Measurements from ENCODE around the gene ASPSCR1.

The ASPSCR1 gene

GRCh38 chr17:82023447-82024241, 46.2 kb downstream of the ASPSCR1 start:
- TF ChIP-seq POLR2AphosphoS5 (IDR thresholded peaks at IDR 0.05; ENCODE audit: low read depth, low read length), result no peak
- TF ChIP-seq, protein P1, sequence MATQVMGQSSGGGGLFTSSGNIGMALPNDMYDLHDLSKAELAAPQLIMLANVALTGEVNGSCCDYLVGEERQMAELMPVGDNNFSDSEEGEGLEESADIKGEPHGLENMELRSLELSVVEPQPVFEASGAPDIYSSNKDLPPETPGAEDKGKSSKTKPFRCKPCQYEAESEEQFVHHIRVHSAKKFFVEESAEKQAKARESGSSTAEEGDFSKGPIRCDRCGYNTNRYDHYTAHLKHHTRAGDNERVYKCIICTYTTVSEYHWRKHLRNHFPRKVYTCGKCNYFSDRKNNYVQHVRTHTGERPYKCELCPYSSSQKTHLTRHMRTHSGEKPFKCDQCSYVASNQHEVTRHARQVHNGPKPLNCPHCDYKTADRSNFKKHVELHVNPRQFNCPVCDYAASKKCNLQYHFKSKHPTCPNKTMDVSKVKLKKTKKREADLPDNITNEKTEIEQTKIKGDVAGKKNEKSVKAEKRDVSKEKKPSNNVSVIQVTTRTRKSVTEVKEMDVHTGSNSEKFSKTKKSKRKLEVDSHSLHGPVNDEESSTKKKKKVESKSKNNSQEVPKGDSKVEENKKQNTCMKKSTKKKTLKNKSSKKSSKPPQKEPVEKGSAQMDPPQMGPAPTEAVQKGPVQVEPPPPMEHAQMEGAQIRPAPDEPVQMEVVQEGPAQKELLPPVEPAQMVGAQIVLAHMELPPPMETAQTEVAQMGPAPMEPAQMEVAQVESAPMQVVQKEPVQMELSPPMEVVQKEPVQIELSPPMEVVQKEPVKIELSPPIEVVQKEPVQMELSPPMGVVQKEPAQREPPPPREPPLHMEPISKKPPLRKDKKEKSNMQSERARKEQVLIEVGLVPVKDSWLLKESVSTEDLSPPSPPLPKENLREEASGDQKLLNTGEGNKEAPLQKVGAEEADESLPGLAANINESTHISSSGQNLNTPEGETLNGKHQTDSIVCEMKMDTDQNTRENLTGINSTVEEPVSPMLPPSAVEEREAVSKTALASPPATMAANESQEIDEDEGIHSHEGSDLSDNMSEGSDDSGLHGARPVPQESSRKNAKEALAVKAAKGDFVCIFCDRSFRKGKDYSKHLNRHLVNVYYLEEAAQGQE (IDR thresholded peaks at IDR 0.05; ENCODE audit: insufficient read depth in 1 of 2, low read depth in 2 of 2, low read length in 2 of 2), result no peak
- TF ChIP-seq TAF1 (IDR thresholded peaks at IDR 0.05; ENCODE audit: borderline replicate concordance, insufficient read depth, low read length), result no peak
- no peak for TF ChIP-seq FOXP2 (optimal IDR thresholded peaks at IDR 0.05; ENCODE audit: borderline replicate concordance, extremely low read depth, extremely low read length, insufficient read depth)
- no peak for TF ChIP-seq SIN3A (IDR thresholded peaks at IDR 0.05; ENCODE audit: borderline replicate concordance, insufficient read depth, low read length)

- no peak for TF ChIP-seq TAF1 (IDR thresholded peaks at IDR 0.05; ENCODE audit: borderline replicate concordance, insufficient read depth, low read length)
- TF ChIP-seq, protein P1 (IDR thresholded peaks at IDR 0.05; ENCODE audit: insufficient read depth in 1 of 2, low read depth in 2 of 2, low read length in 2 of 2), result no peak
- TF ChIP-seq SIN3A (IDR thresholded peaks at IDR 0.05; ENCODE audit: borderline replicate concordance, insufficient read depth, low read length), result no peak
- no peak for TF ChIP-seq FOXP2 (optimal IDR thresholded peaks at IDR 0.05; ENCODE audit: borderline replicate concordance, extremely low read depth, extremely low read length, insufficient read depth)
- TF ChIP-seq POLR2AphosphoS5 (IDR thresholded peaks at IDR 0.05; ENCODE audit: low read depth, low read length), result no peak
Observed at GRCh38 chr17:82024859-82025258, 47.4 kb downstream of the ASPSCR1 start.

DNA sequence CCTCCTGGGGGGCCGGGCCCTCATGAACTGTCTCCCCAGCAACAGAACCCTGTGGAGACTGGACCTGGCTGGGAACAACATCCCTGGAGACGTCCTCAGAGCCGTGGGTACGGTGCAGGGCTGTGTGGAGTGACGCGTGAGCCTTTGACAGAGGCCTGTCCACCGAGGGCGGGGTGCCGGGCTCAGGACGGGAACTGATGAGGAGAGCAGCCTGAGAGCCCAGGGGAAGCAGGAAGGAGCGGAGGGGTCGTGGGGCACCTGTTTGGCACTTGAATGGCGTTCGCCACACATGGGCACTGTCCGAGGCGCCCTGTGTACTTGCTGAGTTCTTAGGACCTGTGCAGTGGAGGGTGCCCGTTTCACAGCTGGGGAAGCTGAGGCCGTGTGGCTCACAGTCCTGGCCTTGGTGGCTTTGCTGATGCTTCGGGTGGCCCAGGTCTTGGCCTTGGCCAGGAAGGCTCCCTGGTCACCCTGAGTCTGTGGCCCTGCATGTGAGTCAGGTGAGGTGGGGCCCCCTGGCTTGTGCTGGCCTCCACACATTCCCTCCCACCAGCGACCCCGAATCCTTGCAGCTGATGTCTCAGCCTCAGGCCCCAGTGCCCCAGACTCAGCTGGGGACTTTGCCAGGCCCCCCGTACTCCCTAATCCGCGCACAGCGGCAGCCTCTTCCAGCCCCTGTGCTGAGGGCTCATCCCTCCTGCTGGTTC, 48.1 kb downstream of the ASPSCR1 start:
- TF ChIP-seq, protein P1 (IDR thresholded peaks at IDR 0.05; ENCODE audit: insufficient read depth in 1 of 2, low read depth in 2 of 2, low read length in 2 of 2), result no peak
- no peak for TF ChIP-seq SIN3A (IDR thresholded peaks at IDR 0.05; ENCODE audit: borderline replicate concordance, insufficient read depth, low read length)
- TF ChIP-seq POLR2AphosphoS5 (IDR thresholded peaks at IDR 0.05; ENCODE audit: low read depth, low read length), result no peak
- no peak for TF ChIP-seq TAF1 (IDR thresholded peaks at IDR 0.05; ENCODE audit: borderline replicate concordance, insufficient read depth, low read length)
- no peak for TF ChIP-seq FOXP2 (optimal IDR thresholded peaks at IDR 0.05; ENCODE audit: borderline replicate concordance, extremely low read depth, extremely low read length, insufficient read depth)

DNA sequence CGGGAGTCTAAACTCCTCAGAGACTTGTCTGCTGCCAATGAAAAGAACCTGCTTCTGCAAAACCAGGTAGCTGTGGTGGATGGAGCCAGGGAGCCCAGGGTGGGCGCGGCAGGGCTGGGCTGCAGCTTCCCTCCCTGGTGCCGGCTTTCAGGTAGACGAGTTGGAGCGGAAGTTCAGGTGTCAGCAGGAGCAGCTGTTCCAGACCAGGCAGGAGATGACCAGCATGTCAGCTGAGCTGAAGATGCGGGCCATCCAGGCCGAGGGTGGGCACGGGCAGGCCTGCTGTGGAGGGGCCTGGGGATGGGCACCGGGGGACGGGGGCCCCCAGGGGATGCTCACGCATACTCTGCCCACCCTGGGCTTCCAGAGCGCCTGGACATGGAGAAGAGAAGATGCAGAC, 50.8 kb downstream of the ASPSCR1 start:
- TF ChIP-seq FOXP2 (optimal IDR thresholded peaks at IDR 0.05; ENCODE audit: borderline replicate concordance, extremely low read depth, extremely low read length, insufficient read depth), result no peak
- no peak for TF ChIP-seq POLR2AphosphoS5 (IDR thresholded peaks at IDR 0.05; ENCODE audit: low read depth, low read length)
- TF ChIP-seq SIN3A (IDR thresholded peaks at IDR 0.05; ENCODE audit: borderline replicate concordance, insufficient read depth, low read length), result no peak
- no peak for TF ChIP-seq TAF1 (IDR thresholded peaks at IDR 0.05; ENCODE audit: borderline replicate concordance, insufficient read depth, low read length)
- TF ChIP-seq, protein P1 (IDR thresholded peaks at IDR 0.05; ENCODE audit: insufficient read depth in 1 of 2, low read depth in 2 of 2, low read length in 2 of 2), result no peak
